RWPE1 (cell line): ENCODE measurements around the gene ZNF513.

ENCODE experiments used
- CTCF ChIA-PET: fragments of 350-600 bp; sonication (Branson Sonifier 250); formaldehyde crosslinking; extraction: SDS; loops from one replicate; lab custom pipeline; 2021; lab: Yijun Ruan, JAX
- POLR2A ChIA-PET: fragments of 400-600 bp; formaldehyde crosslinking; extraction: SDS; loops from one replicate; lab custom pipeline; 2020; ENCODE audit warnings: antibody characterized with exemption; ENCODE audit not compliant: low non-redundant PET; lab: Yijun Ruan, JAX
- DNase-seq: peaks from one replicate; pipeline ENCODE4 v3.0.0; 2012; ENCODE audit warnings: low spot score
- H3K27ac ChIP-seq: fragments of 450-650 bp; 2 replicates; pipeline ENCODE4 v1.5.1; 2017
- CTCF ChIP-seq: fragments of 450-650 bp; conservative IDR thresholded peaks from 2 replicates; pipeline ENCODE4 v1.5.1; 2017; ENCODE audit warnings: low read depth, mild to moderate bottlenecking

Gene ZNF513

GRCh38 chr2:27408601-27409320, 28.2 kb upstream of the ZNF513 start:
- peak overlapping the region; percentile 88 for H3K27ac ChIP-seq
- DNase-seq: peak; percentile 35
- no peak for TF ChIP-seq CTCF
- ChIA-PET CTCF (interaction anchor here (0.6 to 2.9 kb wide), 2 partner anchors 21 to 31 kb away, joined by 4 to 19 read pairs; partner anchors contain the start of gene NRBP1), POLR2A (interaction anchor here (1.0 kb wide), 1 partner anchor 95 kb away, joined by 4 read pairs; no protein-coding TSS in a partner anchor)

- POLR2A ChIA-PET: no interaction called here
- peak; percentile 73 for TF ChIP-seq CTCF
- 0 out of 2 replicates have a peak overlapping the region, but pooled peaks have one; percentile 13 for H3K27ac ChIP-seq
- CTCF ChIA-PET: interaction anchor here (0.9 to 2.9 kb wide), 2 partner anchors 22 kb away, joined by 4 to 19 read pairs; partner anchors contain the start of gene NRBP1
- peak; percentile 52 for DNase-seq
These were observed 27.4 kb upstream of the ZNF513 start for GRCh38 chr2:27407798-27408491.

GRCh38 chr2:27400348-27401135, 20.0 kb upstream of the ZNF513 start:
- no peak for DNase-seq
- H3K27ac ChIP-seq: no peak overlapping the region
- ChIA-PET POLR2A (no interaction called here), CTCF (no interaction called here)
- TF ChIP-seq CTCF: no peak

- no peak overlapping the region for H3K27ac ChIP-seq
- DNase-seq: no peak
- no peak for TF ChIP-seq CTCF
- CTCF ChIA-PET: interaction anchor here (0.6 kb wide), 1 partner anchor 64 kb away, joined by 4 read pairs; no protein-coding TSS in a partner anchor
- POLR2A ChIA-PET: no interaction called here
These were observed 18.4 kb upstream of the ZNF513 start for GRCh38 chr2:27398962-27399361.

GRCh38 chr2:27393225-27393624, 12.7 kb upstream of the ZNF513 start:
- no peak for TF ChIP-seq CTCF
- DNase-seq: no peak
- ChIA-PET POLR2A (no interaction called here), CTCF (no interaction called here)
- no peak overlapping the region for H3K27ac ChIP-seq
